Ammon's horn (tissue), 1 donor: Measurements from ENCODE around the gene NCR2.

Source experiments
- DNase-seq: peaks from one replicate; pipeline ENCODE4 v3.0.0-alpha.2; 2016; ENCODE audit warnings: low spot score

Gene NCR2

GRCh38 chr6:41359617-41360313 lies 24.4 kb downstream of the NCR2 start:
- DNase-seq, result no peak

GRCh38 chr6:41360314-41360685 lies 24.9 kb downstream of the NCR2 start:
- no peak for DNase-seq

GRCh38 chr6:41366150-41366549 lies 30.7 kb downstream of the NCR2 start:
- DNase-seq, result no peak

- DNase-seq, result no peak
These were observed 31.7 kb downstream of the NCR2 start for GRCh38 chr6:41367061-41367460.

- DNase-seq, result peak; percentile 87
These were observed 32.3 kb downstream of the NCR2 start for GRCh38 chr6:41367700-41368099.

- DNase-seq, result no peak
These were observed 35.2 kb downstream of the NCR2 start for GRCh38 chr6:41370488-41371111.

- DNase-seq, result peak; percentile 30
These were observed 36.1 kb downstream of the NCR2 start for GRCh38 chr6:41371461-41371991.

GRCh38 chr6:41371992-41372831 lies 36.8 kb downstream of the NCR2 start:
- DNase-seq, result no peak

GRCh38 chr6:41372832-41373626 lies 37.6 kb downstream of the NCR2 start:
- no peak for DNase-seq

- DNase-seq, result no peak
These were observed 38.2 kb downstream of the NCR2 start for GRCh38 chr6:41373627-41373918.

- DNase-seq, result no peak
These were observed 38.7 kb downstream of the NCR2 start for GRCh38 chr6:41373919-41374617.

GRCh38 chr6:41374618-41375590 lies 39.5 kb downstream of the NCR2 start:
- no peak for DNase-seq

- no peak for DNase-seq
These were observed 40.3 kb downstream of the NCR2 start for GRCh38 chr6:41375598-41376151.

- DNase-seq, result no peak
These were observed 40.8 kb downstream of the NCR2 start for GRCh38 chr6:41376176-41376575.

GRCh38 chr6:41377071-41377470 lies 41.7 kb downstream of the NCR2 start:
- no peak for DNase-seq

GRCh38 chr6:41379306-41379705 lies 43.9 kb downstream of the NCR2 start:
- no peak for DNase-seq

GRCh38 chr6:41386594-41386993 lies 51.2 kb downstream of the NCR2 start:
- DNase-seq, result no peak

- DNase-seq, result no peak
These were observed 56.8 kb downstream of the NCR2 start for GRCh38 chr6:41392246-41392645.

GRCh38 chr6:41396335-41396734 lies 60.9 kb downstream of the NCR2 start:
- no peak for DNase-seq

- DNase-seq, result no peak
These were observed 64.0 kb downstream of the NCR2 start for GRCh38 chr6:41399424-41399823.
